Lung (tissue), 12 donors: ENCODE results near the gene MED13L. TPM values are rescaled to one million over a fixed set of nuclear protein-coding genes. Genes with fewer than 3 reads are reported as not detected.

Source experiments
- ATAC-seq: fragments of 200-7000 bp; cut with Tn5 transposase; one replicate; pipeline ENCODE4 v1.9.1; 2020; ENCODE audit warnings: moderate number of reproducible peaks; ENCODE audit not compliant: insufficient read depth, low FRiP score
- DNase-seq, 3 donors: peaks; one replicate each; pipeline ENCODE4 v3.0.0-alpha.2; 2013 to 2017
- H3K27ac ChIP-seq, 2 donors: one replicate each; pipeline ENCODE4 v1.5.1; 2013; ENCODE audit warnings: mild to moderate bottlenecking in 2 of 2, moderate library complexity in 2 of 2, control low read depth in 1 of 2, inconsistent platforms in 1 of 2, low read depth in 1 of 2, low read length in 1 of 2
- H3K27me3 ChIP-seq, 3 donors: one replicate each; pipeline ENCODE4 v1.5.1; 2013; ENCODE audit warnings: low read length in 2 of 3; ENCODE audit not compliant: control insufficient read depth in 3 of 3, insufficient read depth in 3 of 3
- H3K36me3 ChIP-seq, 4 donors: one replicate each; pipeline ENCODE4 v1.5.1; 2013; ENCODE audit warnings: low read length in 4 of 4, mild to moderate bottlenecking in 1 of 4, moderate library complexity in 1 of 4; ENCODE audit not compliant: control insufficient read depth in 4 of 4, insufficient read depth in 4 of 4
- H3K4me1 ChIP-seq, 5 donors: one replicate each; pipeline ENCODE4 v1.5.1; 2013; ENCODE audit warnings: low read length in 5 of 5, mild to moderate bottlenecking in 2 of 5, moderate library complexity in 1 of 5; ENCODE audit not compliant: control insufficient read depth in 5 of 5, insufficient read depth in 5 of 5
- H3K4me3 ChIP-seq: one replicate; pipeline ENCODE4 v1.5.1; 2013; ENCODE audit warnings: mild to moderate bottlenecking, control low read depth, moderate library complexity
- H3K9ac ChIP-seq, 2 donors: one replicate each; pipeline ENCODE4 v1.5.1; 2013; ENCODE audit warnings: low read length in 2 of 2, control low read depth in 1 of 2; ENCODE audit not compliant: insufficient read depth in 1 of 2
- H3K9me3 ChIP-seq, 4 donors: one replicate each; pipeline ENCODE4 v1.5.1; 2013; ENCODE audit warnings: low read length in 3 of 4, mild to moderate bottlenecking in 1 of 4, moderate library complexity in 1 of 4; ENCODE audit not compliant: control insufficient read depth in 4 of 4, insufficient read depth in 3 of 4
- WGBS, 2 donors: extraction: QIAGEN DNeasy Blood & Tissue Kit; methylation state at CpG; one replicate each; pipeline ENCODE4 v1.1.7; 2013; 5-methylcytosine and 5-hydroxymethylcytosine counted together
- polyA plus RNA-seq, 2 donors: library from polyadenylated mRNA; stranded (reverse); fragments of 200-250 nt; gene quantifications; one replicate each; pipeline ENCODE4 v1.2.1, GENCODE V29; 2013
- total RNA-seq, 2 donors: library from RNA; depleted of rRNA in 1 of 2; stranded (reverse); fragments of >200 nt in 1 of 2; gene quantifications; one replicate each; pipeline ENCODE4 v1.2.1, GENCODE V29; 2014 to 2021
- TF ChIP-seq, protein P1 (sequence below): IDR thresholded peaks from 2 replicates; pipeline ENCODE4 v1.5.1; 2012; ENCODE audit warnings: mild to moderate bottlenecking; ENCODE audit errors: control extremely low read depth, extremely low read depth
- donor health status: control.
- donor health status: control.
- donor health status: Bipolar disorder and iron deficiency.
- donor health status: healthy.
- donor health status: DM: yes; HTN: yes; CAD: no.

The MED13L gene
- total and polyA plus RNA-seq, 4 donors: 18.2 to 329 (median 71.4) TPM

DNA sequence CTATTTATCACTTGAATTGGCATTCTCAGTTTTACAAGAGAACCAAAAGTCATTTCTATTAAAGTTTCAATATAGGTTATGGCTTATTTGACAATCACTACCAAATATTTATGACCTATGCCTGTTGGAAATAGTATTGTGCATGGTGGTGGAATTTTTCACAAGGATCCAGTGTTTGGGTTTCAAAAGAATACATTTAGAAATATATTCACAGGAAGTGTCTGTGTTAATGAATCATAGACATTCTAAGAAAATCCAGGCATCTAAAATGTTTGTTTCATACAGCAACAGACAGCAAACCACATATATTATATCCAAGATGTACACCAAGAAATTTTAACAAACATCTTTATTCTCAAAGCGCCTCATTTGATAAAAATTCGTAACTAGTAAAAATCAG is 92.7 kb downstream of the MED13L start:
- TF ChIP-seq, protein P1, sequence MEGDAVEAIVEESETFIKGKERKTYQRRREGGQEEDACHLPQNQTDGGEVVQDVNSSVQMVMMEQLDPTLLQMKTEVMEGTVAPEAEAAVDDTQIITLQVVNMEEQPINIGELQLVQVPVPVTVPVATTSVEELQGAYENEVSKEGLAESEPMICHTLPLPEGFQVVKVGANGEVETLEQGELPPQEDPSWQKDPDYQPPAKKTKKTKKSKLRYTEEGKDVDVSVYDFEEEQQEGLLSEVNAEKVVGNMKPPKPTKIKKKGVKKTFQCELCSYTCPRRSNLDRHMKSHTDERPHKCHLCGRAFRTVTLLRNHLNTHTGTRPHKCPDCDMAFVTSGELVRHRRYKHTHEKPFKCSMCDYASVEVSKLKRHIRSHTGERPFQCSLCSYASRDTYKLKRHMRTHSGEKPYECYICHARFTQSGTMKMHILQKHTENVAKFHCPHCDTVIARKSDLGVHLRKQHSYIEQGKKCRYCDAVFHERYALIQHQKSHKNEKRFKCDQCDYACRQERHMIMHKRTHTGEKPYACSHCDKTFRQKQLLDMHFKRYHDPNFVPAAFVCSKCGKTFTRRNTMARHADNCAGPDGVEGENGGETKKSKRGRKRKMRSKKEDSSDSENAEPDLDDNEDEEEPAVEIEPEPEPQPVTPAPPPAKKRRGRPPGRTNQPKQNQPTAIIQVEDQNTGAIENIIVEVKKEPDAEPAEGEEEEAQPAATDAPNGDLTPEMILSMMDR: no peak
- H3K27ac ChIP-seq: no peak overlapping the region
- peaks cover 1 to 34% (median 21%) of the 10 kb centered on the region in 5 donors for H3K4me1 ChIP-seq
- WGBS, 2 donors: 95 to 99% methylated on average over 2 of the region's 2 CpGs
- no peak overlapping the region for H3K4me3 ChIP-seq
- ATAC-seq (no peak), DNase-seq (no peak)
- H3K36me3 ChIP-seq: no peaks in the 10 kb centered on the region
- H3K9ac ChIP-seq: no peak overlapping the region
- no peaks in the 10 kb centered on the region for H3K9me3 ChIP-seq
- no peaks in the 10 kb centered on the region for H3K27me3 ChIP-seq

DNA sequence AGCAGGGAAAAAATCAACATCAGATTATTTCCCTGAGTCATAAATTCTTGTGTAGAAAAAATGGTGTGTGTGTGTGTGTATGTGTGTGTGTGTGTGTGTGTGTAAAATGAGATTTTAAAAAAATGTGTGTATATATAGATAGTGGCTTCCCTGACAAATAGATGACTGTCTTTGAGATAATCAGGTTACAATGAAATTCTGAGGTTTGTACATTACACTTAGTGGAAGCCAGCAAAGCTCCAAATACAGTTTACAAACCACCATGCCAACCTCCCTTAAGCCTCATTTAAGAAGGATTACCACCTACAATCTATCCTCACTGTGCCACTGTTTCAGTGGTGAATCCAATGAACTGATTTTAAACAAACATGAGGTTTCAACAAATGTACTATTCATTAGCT is 93.8 kb downstream of the MED13L start:
- no peak overlapping the region for H3K9ac ChIP-seq
- ATAC-seq (no peak), DNase-seq (no peak)
- no peaks in the 10 kb centered on the region for H3K36me3 ChIP-seq
- H3K9me3 ChIP-seq: no peaks in the 10 kb centered on the region
- H3K4me1 ChIP-seq: peaks cover 3 to 34% (median 21%) of the 10 kb centered on the region in 5 donors
- no peaks in the 10 kb centered on the region for H3K27me3 ChIP-seq
- H3K27ac ChIP-seq: no peak overlapping the region
- H3K4me3 ChIP-seq: no peak overlapping the region
- TF ChIP-seq, protein P1: no peak

DNA sequence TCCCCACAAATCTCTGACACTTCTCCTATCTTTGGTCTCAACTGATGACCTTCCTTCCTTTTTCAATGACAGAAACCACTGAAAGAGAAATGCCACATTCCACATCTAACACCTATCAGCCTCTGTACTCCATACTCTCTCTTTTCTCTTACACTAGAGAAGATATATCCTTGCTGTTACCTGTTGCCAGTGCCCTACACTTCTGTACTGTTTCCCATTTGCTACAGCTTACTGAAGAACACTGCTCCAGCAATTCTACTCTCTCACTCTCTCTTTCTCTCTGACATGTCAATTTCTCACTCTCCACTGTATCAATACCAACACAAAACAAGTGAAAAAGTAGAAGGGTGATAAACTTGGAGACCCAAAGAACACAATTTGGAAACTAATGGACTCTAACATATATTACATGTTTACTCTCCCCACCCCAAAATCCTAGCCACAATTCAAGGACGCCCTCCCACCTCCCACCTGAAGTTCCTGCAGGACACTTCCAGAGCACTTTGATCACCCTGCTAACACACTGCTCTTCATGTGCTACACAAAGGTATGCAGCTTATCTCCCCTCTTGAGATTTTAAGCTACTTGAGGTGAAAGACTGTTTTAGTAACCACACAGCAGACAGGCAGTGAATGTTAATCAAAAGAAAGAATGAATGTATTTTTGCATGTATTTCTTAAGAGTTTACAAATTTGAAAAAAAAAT is 95.0 kb downstream of the MED13L start:
- Histone ChIP-seq H3K27ac (no peak overlapping the region), H3K4me3 (no peak overlapping the region), H3K36me3 (no peaks in the 10 kb centered on the region), H3K9ac (no peak overlapping the region), H3K4me1 (peaks cover 3 to 30% (median 20%) of the 10 kb centered on the region in 5 donors), H3K9me3 (no peaks in the 10 kb centered on the region), H3K27me3 (no peaks in the 10 kb centered on the region)
- 81 to 83% methylated on average over 1 of the region's 1 CpG for WGBS, 2 donors
- DNase-seq: peak in 2 of 3 donors; percentile 27
- peak; percentile 46 for ATAC-seq
- TF ChIP-seq, protein P1: no peak

DNA sequence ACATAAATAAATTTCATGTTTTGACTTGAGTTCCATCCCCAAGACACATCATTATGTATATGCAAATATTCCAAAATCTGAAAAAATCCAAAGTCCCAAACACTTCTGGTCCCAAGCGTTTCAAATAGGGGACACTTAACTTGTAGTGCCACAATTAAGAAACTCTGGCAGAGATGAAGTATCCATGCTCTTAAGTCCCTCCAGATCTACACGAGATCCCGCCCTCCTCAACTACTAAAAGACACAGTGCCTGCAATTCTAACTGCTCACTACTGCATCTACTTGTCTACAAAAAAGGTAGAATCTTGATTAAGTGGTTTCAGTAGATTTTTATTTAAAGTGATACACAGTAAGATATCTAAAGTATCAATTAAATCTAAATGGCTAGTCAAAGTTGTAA is 97.0 kb downstream of the MED13L start:
- Histone ChIP-seq H3K36me3 (no peaks in the 10 kb centered on the region), H3K4me1 (peaks cover 3 to 28% (median 7%) of the 10 kb centered on the region in 5 donors), H3K27ac (no peak overlapping the region), H3K4me3 (no peak overlapping the region), H3K27me3 (no peaks in the 10 kb centered on the region), H3K9me3 (no peaks in the 10 kb centered on the region), H3K9ac (no peak overlapping the region)
- TF ChIP-seq, protein P1: no peak
- WGBS, 2 donors: 68 to 86% methylated on average over 3 of the region's 3 CpGs
- ATAC-seq (no peak), DNase-seq (no peak)
